ENCODE data around the gene CALR3. TPM values are rescaled to one million over a fixed set of nuclear protein-coding genes. Genes with fewer than 3 reads are reported as not detected.
A peak's percentile ranks its signal among the peaks of the same experiment; 100 is the strongest.
"Not testable (repeated sequence)": the region's sequence is repeated elsewhere in the genome, so short reads cannot be mapped to it uniquely, and the experiment has no call there.

The CALR3 gene
- total RNA-seq, 6 experiments from 2014 or later = not detected

GRCh38 chr19:16508546-16508945 is 12.6 kb upstream of the CALR3 start:
- Mint-ChIP-seq H3K4me3 (no peak overlapping the region), H3K9me3 (no peaks in the 10 kb centered on the region), H3K27ac (no peak overlapping the region), H3K4me1 (ENCODE audit: low read depth) (no peaks in the 10 kb centered on the region), H3K27me3 (ENCODE audit: insufficient read depth) (no peaks in the 10 kb centered on the region), H3K36me3 (ENCODE audit: low read depth) (peaks cover 14% of the 10 kb centered on the region)
- DNase-seq = no peak
- no peak for TF ChIP-seq CTCF (IDR thresholded peaks at IDR 0.05)

GRCh38 chr19:16506961-16507360 is 11.0 kb upstream of the CALR3 start:
- Mint-ChIP-seq H3K27ac (no peak overlapping the region), H3K4me1 (ENCODE audit: low read depth) (no peaks in the 10 kb centered on the region), H3K36me3 (ENCODE audit: low read depth) (peaks cover 10% of the 10 kb centered on the region), H3K4me3 (no peak overlapping the region), H3K9me3 (no peaks in the 10 kb centered on the region), H3K27me3 (ENCODE audit: insufficient read depth) (no peaks in the 10 kb centered on the region)
- DNase-seq = no peak
- no peak for TF ChIP-seq CTCF (IDR thresholded peaks at IDR 0.05)

GRCh38 chr19:16506161-16506560 is 10.2 kb upstream of the CALR3 start:
- H3K27ac Mint-ChIP-seq; H3K9me3 Mint-ChIP-seq; DNase-seq; H3K4me3 Mint-ChIP-seq; H3K4me1 Mint-ChIP-seq (ENCODE audit: low read depth); H3K27me3 Mint-ChIP-seq (ENCODE audit: insufficient read depth): not testable (repeated sequence)
- H3K36me3 Mint-ChIP-seq (ENCODE audit: low read depth) = peaks cover 13% of the 10 kb centered on the region

DNA sequence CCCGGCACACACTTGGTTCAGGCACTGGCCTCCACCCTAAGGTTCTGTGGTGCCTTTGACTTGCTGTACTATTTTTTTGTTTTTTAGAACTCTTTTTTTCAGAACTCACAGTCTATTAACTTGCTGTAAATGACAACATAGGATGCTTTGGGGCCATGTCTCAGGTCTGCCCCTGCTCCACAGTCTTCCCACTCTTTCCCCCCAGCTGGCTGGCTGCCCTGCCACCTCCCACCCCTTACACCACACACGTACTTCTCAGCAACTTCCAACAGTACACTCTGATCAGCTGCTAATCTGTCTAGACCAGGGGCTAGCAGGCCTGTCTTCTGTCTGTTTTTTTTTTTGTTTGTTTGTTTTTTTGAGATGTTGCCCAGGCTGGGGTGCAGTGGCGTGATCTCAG is 8.3 kb upstream of the CALR3 start:
- H3K27me3 Mint-ChIP-seq (ENCODE audit: insufficient read depth) = no peaks in the 10 kb centered on the region
- TF ChIP-seq CTCF (IDR thresholded peaks at IDR 0.05) = no peak
- H3K4me3 Mint-ChIP-seq = no peak overlapping the region
- no peak for DNase-seq
- H3K4me1 Mint-ChIP-seq (ENCODE audit: low read depth) = no peaks in the 10 kb centered on the region
- no peak overlapping the region for H3K27ac Mint-ChIP-seq
- no peaks in the 10 kb centered on the region for H3K9me3 Mint-ChIP-seq
- peaks cover 13% of the 10 kb centered on the region for H3K36me3 Mint-ChIP-seq (ENCODE audit: low read depth)

GRCh38 chr19:16497837-16498236 is 1.9 kb upstream of the CALR3 start:
- peak overlapping the region; percentile 95 for H3K4me3 Mint-ChIP-seq
- H3K4me1 Mint-ChIP-seq (ENCODE audit: low read depth) = peaks cover 18% of the 10 kb centered on the region
- no peaks in the 10 kb centered on the region for H3K9me3 Mint-ChIP-seq
- DNase-seq = no peak
- no peak for TF ChIP-seq CTCF (IDR thresholded peaks at IDR 0.05)
- peak overlapping the region; percentile 20; the same call in 1 of the 2 replicates for H3K27ac Mint-ChIP-seq
- H3K36me3 Mint-ChIP-seq (ENCODE audit: low read depth) = peaks cover 11% of the 10 kb centered on the region
- no peaks in the 10 kb centered on the region for H3K27me3 Mint-ChIP-seq (ENCODE audit: insufficient read depth)

DNA sequence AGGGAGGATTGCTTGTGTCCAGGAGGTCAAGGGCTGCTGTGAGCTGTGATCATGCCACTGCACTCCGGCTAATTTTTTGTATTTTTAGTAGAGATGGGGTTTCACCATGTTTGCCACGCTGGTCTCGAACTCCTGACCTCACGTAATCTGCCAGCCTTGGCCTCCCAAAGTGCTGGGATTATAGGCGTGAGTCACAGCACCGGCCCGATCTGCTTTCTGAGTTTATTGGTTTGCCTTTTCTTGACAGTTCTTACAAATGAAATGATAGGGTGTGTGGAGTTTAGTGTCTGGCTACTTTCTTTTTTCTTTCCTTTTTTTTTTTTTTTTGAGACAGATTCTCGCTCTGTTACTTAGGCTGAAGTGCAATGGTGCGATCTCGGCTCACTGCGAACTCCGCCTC is 1.1 kb upstream of the CALR3 start:
- H3K9me3 Mint-ChIP-seq = no peaks in the 10 kb centered on the region
- H3K4me1 Mint-ChIP-seq (ENCODE audit: low read depth) = peaks cover 18% of the 10 kb centered on the region
- no peak for TF ChIP-seq CTCF (IDR thresholded peaks at IDR 0.05)
- peaks cover 11% of the 10 kb centered on the region for H3K36me3 Mint-ChIP-seq (ENCODE audit: low read depth)
- peak overlapping the region; percentile 95 for H3K4me3 Mint-ChIP-seq
- H3K27me3 Mint-ChIP-seq (ENCODE audit: insufficient read depth) = no peaks in the 10 kb centered on the region; the same call in 1 of the 2 replicates
- DNase-seq = no peak
- peak overlapping the region; percentile 98 for H3K27ac Mint-ChIP-seq

Measured in HFFc6 (cell line).